IMR-90 (cell line): ENCODE data around the gene LRG1. TPM values are rescaled to one million over a fixed set of nuclear protein-coding genes. Genes with fewer than 3 reads are reported as not detected.

Source experiments
- ATAC-seq: fragments of 200-7000 bp; cut with Tn5 transposase; 2 replicates; pipeline ENCODE4 v1.9.1; 2020; ENCODE audit warnings: low read depth, mild to moderate bottlenecking, moderate library complexity
- BruUV-seq: library from RNA; stranded (reverse); fragments of 400-500 nt; replicated peaks from 2 replicates; lab custom pipeline; 2021; lab: Mats Ljungman, UMichigan
- CTCF ChIA-PET: fragments of 300-600 bp; formaldehyde crosslinking; extraction: SDS; loops from one replicate; lab custom pipeline; 2021; ENCODE audit warnings: antibody characterized with exemption; lab: Yijun Ruan, JAX
- POLR2A ChIA-PET: fragments of 300-600 bp; sonication (Branson Sonifier 250); formaldehyde crosslinking; loops from one replicate; lab custom pipeline; 2022; ENCODE audit warnings: antibody characterized with exemption; ENCODE audit not compliant: unreplicated experiment; lab: Charles Lee
- DNase-seq: peaks from one replicate; pipeline ENCODE4 v3.0.0; 2013
- H2AFZ ChIP-seq: replicated peaks from 2 replicates; pipeline ENCODE3; 2013; ENCODE audit warnings: low read length, mild to moderate bottlenecking; ENCODE audit not compliant: poor library complexity
- H2AK5ac ChIP-seq: 2 replicates; pipeline ENCODE4 v1.6.1; 2013; ENCODE audit warnings: low read depth, low read length, inconsistent platforms
- H2AK9ac ChIP-seq: replicated peaks from 2 replicates; pipeline ENCODE3; 2013; ENCODE audit warnings: mild to moderate bottlenecking, low read depth, low read length, moderate library complexity; ENCODE audit not compliant: poor library complexity
- H2BK120ac ChIP-seq: 2 replicates; pipeline ENCODE4 v1.6.1; 2013; ENCODE audit warnings: low read depth, low read length, inconsistent platforms
- H2BK15ac ChIP-seq: 3 replicates; pipeline ENCODE4 v1.6.1; 2013; ENCODE audit warnings: low read depth, low read length, inconsistent platforms
- H2BK20ac ChIP-seq: 2 replicates; pipeline ENCODE4 v1.6.1; 2013; ENCODE audit warnings: low read depth, mild to moderate bottlenecking, inconsistent platforms, low read length, moderate library complexity
- H2BK5ac ChIP-seq: 2 replicates; pipeline ENCODE4 v1.6.1; 2013; ENCODE audit warnings: mild to moderate bottlenecking, low read depth, low read length, inconsistent platforms; ENCODE audit not compliant: poor library complexity, severe bottlenecking
- H3K14ac ChIP-seq: replicated peaks from 2 replicates; pipeline ENCODE4 v1.6.1; 2013; ENCODE audit warnings: low read depth, low read length, inconsistent platforms
- H3K18ac ChIP-seq: 2 replicates; pipeline ENCODE4 v1.6.1; 2013; ENCODE audit warnings: low read depth, low read length, control low read depth
- H3K23ac ChIP-seq: 2 replicates; pipeline ENCODE4 v1.6.1; 2013; ENCODE audit warnings: low read depth, low read length, inconsistent platforms
- H3K27ac ChIP-seq: 2 replicates; pipeline ENCODE4 v1.5.1; 2013; ENCODE audit warnings: mild to moderate bottlenecking, control low read depth, low read length; ENCODE audit not compliant: insufficient read depth
- H3K27me3 ChIP-seq: 2 replicates; pipeline ENCODE4 v1.6.1; 2013; ENCODE audit warnings: low read length; ENCODE audit not compliant: control insufficient read depth, insufficient read depth
- H3K36me3 ChIP-seq: 2 replicates; pipeline ENCODE4 v1.6.1; 2013; ENCODE audit warnings: low read length, mixed read lengths; ENCODE audit not compliant: control insufficient read depth, insufficient read depth
- H3K4ac ChIP-seq: 2 replicates; pipeline ENCODE4 v1.6.1; 2013; ENCODE audit warnings: low read depth, low read length, inconsistent platforms
- H3K4me1 ChIP-seq: 2 replicates; pipeline ENCODE4 v1.6.1; 2013; ENCODE audit warnings: low read length, mixed read lengths; ENCODE audit not compliant: control insufficient read depth, insufficient read depth
- H3K4me2 ChIP-seq: 2 replicates; pipeline ENCODE4 v1.6.1; 2013; ENCODE audit warnings: low read depth, mild to moderate bottlenecking, control low read depth, low read length, moderate library complexity
- H3K4me3 ChIP-seq: 2 replicates; pipeline ENCODE4 v1.5.1; 2013; ENCODE audit warnings: low read depth, mild to moderate bottlenecking, control low read depth, low read length, moderate library complexity; ENCODE audit not compliant: insufficient read depth
- H3K56ac ChIP-seq: 2 replicates; pipeline ENCODE4 v1.6.1; 2013; ENCODE audit warnings: low read length, inconsistent platforms; ENCODE audit not compliant: insufficient read depth; ENCODE audit errors: extremely low read depth
- H3K79me1 ChIP-seq, 2 experiments: 2 replicates each; pipeline ENCODE4 v1.6.1; 2013; ENCODE audit warnings: low read length in 2 of 2, inconsistent platforms in 1 of 2, low read depth in 1 of 2
- H3K9ac ChIP-seq: 2 replicates; pipeline ENCODE4 v1.6.1; 2013; ENCODE audit warnings: low read depth, low read length, control low read depth
- H3K9me1 ChIP-seq: 2 replicates; pipeline ENCODE4 v1.6.1; 2013; ENCODE audit warnings: low read length, inconsistent platforms; ENCODE audit not compliant: insufficient read depth
- H3K9me3 ChIP-seq: 2 replicates; pipeline ENCODE4 v1.6.1; 2013; ENCODE audit warnings: low read length; ENCODE audit not compliant: control insufficient read depth, insufficient read depth
- H4K20me1 ChIP-seq: 2 replicates; pipeline ENCODE4 v1.6.1; 2013; ENCODE audit warnings: low read length, inconsistent platforms; ENCODE audit not compliant: insufficient read depth
- H4K5ac ChIP-seq: 2 replicates; pipeline ENCODE4 v1.6.1; 2013; ENCODE audit warnings: mild to moderate bottlenecking, low read depth, low read length, control low read depth
- H4K8ac ChIP-seq, 2 experiments: 2 replicates each; pipeline ENCODE4 v1.6.1; 2013; ENCODE audit warnings: low read depth in 2 of 2, low read length in 2 of 2, control low read depth in 1 of 2, inconsistent platforms in 1 of 2
- H4K91ac ChIP-seq: 2 replicates; pipeline ENCODE4 v1.6.1; 2013; ENCODE audit warnings: low read depth, low read length, inconsistent platforms; ENCODE audit not compliant: insufficient read depth
- NFE2L2 ChIP-seq: fragments of 150-350 bp; IDR thresholded peaks from 2 replicates; pipeline ENCODE4 v1.6.1; 2016; ENCODE audit warnings: low read depth, mild to moderate bottlenecking, low read length
- POLR2A ChIP-seq: IDR thresholded peaks from 2 replicates; pipeline ENCODE4 v1.6.1; 2012; ENCODE audit warnings: mild to moderate bottlenecking, low read depth, low read length
- RAD21 ChIP-seq: IDR thresholded peaks from 2 replicates; pipeline ENCODE4 v1.6.1; 2012; ENCODE audit warnings: low read length, improper control_type of control experiment
- RCOR1 ChIP-seq: IDR thresholded peaks from 2 replicates; pipeline ENCODE4 v1.6.1; 2012; ENCODE audit warnings: mild to moderate bottlenecking, low read length, improper control_type of control experiment; ENCODE audit not compliant: insufficient replicate concordance
- SMC3 ChIP-seq: fragments of 150-350 bp; IDR thresholded peaks from 2 replicates; pipeline ENCODE4 v1.6.1; 2016; ENCODE audit warnings: low read depth, mild to moderate bottlenecking, antibody characterized with exemption, low read length, moderate library complexity
- USF2 ChIP-seq: fragments of 150-350 bp; IDR thresholded peaks from 2 replicates; pipeline ENCODE4 v1.6.1; 2017; ENCODE audit warnings: mild to moderate bottlenecking, antibody characterized with exemption, low read length, low read depth
- WGBS, 2 experiments: methylation state at CpG; one replicate each; pipeline versions ENCODE4 v1.1.5 to v1.1.7; 2013; ENCODE audit warnings: missing lambda C conversion rate in 2 of 2; ENCODE audit not compliant: insufficient read length in 1 of 2; ENCODE audit errors: extremely low coverage in 2 of 2; 5-methylcytosine and 5-hydroxymethylcytosine counted together
- dilution Hi-C: fragments of 300-500 bp; cut with HindIII; formaldehyde crosslinking; loops from one replicate; pipeline ENCODE4 v1.14.3; 2018; ENCODE audit warnings: low sequenced_read_pairs; ENCODE audit not compliant: unreplicated experiment
- in situ Hi-C: fragments of 300-500 bp; cut with MboI; formaldehyde crosslinking; loops from 3 replicates; pipeline ENCODE4 v1.14.3; 2019; ENCODE audit warnings: low sequenced_read_pairs, inconsistent platforms, mixed read lengths
- intact Hi-C: fragments of 100-400 bp; cut with micrococcal nuclease; formaldehyde crosslinking; loops from 2 replicates; pipeline ENCODE4 v1.10.0; 2022
- polyA plus RNA-seq, 3 experiments: library from polyadenylated mRNA; depleted of rRNA; stranded (reverse); fragments of >200 nt; gene quantifications; 2 replicates each; pipeline ENCODE4 v1.2.3, GENCODE V29; 2012; ENCODE audit warnings: low replicate concordance in 1 of 3
- total RNA-seq: library from RNA; depleted of rRNA; stranded (reverse); fragments of >200 nt; gene quantifications from 2 replicates; pipeline ENCODE4 v1.2.3, GENCODE V29; 2012

Gene LRG1
- total and polyA plus RNA-seq, 2 of the 4 experiments (the other 2 are of a cell fraction) = not detected

- no peak for TF ChIP-seq POLR2A
Observed at GRCh38 chr19:4493104-4493928, 46.5 kb downstream of the LRG1 start (continued).

- Histone ChIP-seq H4K20me1 (peaks cover 14% of the 10 kb centered on the region; the same call in 1 of the 2 replicates), H3K4me1 (no peaks in the 10 kb centered on the region), H3K4me2 (no peak overlapping the region), H3K56ac (no peak overlapping the region), H3K18ac (no peak overlapping the region), H2BK120ac (no peak overlapping the region), H3K4me3 (no peak overlapping the region), H3K9me1 (peaks cover 13% of the 10 kb centered on the region), H3K27me3 (no peaks in the 10 kb centered on the region), H2BK15ac (no peak overlapping the region), H4K5ac (no peak overlapping the region), H3K27ac (no peak overlapping the region), H3K9ac (no peak overlapping the region), H2AFZ (peak overlapping the region; percentile 44), H2AK9ac (no peak overlapping the region), H2BK5ac (peak overlapping the region; percentile 95), H2AK5ac (no peak overlapping the region), H3K79me1 (peaks cover 7 to 23% of the 10 kb centered on the region in 2 experiments), H3K14ac (0 out of 2 replicates have a peak overlapping the region, but pooled peaks have one; percentile 44), H3K9me3 (no peaks in the 10 kb centered on the region), H4K91ac (no peak overlapping the region), H4K8ac (no peak overlapping the region), H3K23ac (no peak overlapping the region), H2BK20ac (no peak overlapping the region), H3K36me3 (peaks cover 69% of the 10 kb centered on the region), H3K4ac (no peak overlapping the region)
- ChIA-PET POLR2A (no interaction called here), CTCF (no interaction called here)
- in situ Hi-C loops = no loop called here
- no peak for ATAC-seq
- no peak for DNase-seq
- WGBS, 2 experiments = 92% methylated on average over 2 of the region's 3 CpGs; no CpG with 5 or more reads in 1 of the 2 experiments
- no TSS peak for BruUV-seq
- dilution Hi-C loops = no loop called here
- no peak for TF ChIP-seq USF2
- TF ChIP-seq RCOR1 = no peak
- TF ChIP-seq RAD21 = no peak
- no peak for TF ChIP-seq SMC3
- TF ChIP-seq NFE2L2 = no peak
- no peak for TF ChIP-seq POLR2A
- intact Hi-C loops = no loop called here
Observed at GRCh38 chr19:4492337-4493103, 47.3 kb downstream of the LRG1 start.
